A673 (cell line): Measurements from ENCODE around the gene UBL7.

ENCODE experiments used
- CTCF ChIP-seq: fragments of 300-800, 200-600 bp; sonication (generic); conservative IDR thresholded peaks from 2 replicates; pipeline ENCODE4 v1.5.1; 2017; ENCODE audit warnings: low read depth, mild to moderate bottlenecking, antibody characterized with exemption, low read length, moderate library complexity, mixed read lengths
- EZH2 ChIP-seq: fragments of 200-600 bp; sonication (generic); IDR thresholded peaks from 2 replicates; pipeline ENCODE4 v1.6.1; 2017; ENCODE audit warnings: borderline replicate concordance, low read depth, mild to moderate bottlenecking, mixed read lengths, antibody characterized with exemption, low read length; ENCODE audit not compliant: poor library complexity, severe bottlenecking

- no peak for TF ChIP-seq CTCF
- no peak for TF ChIP-seq EZH2
Observed at GRCh38 chr15:74422652-74423430, 38.1 kb downstream of the UBL7 start.
